ENCODE data around the gene CDON. TPM values are rescaled to one million over a fixed set of nuclear protein-coding genes. Genes with fewer than 3 reads are reported as not detected.

The CDON gene
- total RNA-seq, 3 donors from 2014 or later (not counting 1 experiment from before 2014, with no cell fraction given) = 0.25 to 0.38 TPM; not detected in 1

DNA sequence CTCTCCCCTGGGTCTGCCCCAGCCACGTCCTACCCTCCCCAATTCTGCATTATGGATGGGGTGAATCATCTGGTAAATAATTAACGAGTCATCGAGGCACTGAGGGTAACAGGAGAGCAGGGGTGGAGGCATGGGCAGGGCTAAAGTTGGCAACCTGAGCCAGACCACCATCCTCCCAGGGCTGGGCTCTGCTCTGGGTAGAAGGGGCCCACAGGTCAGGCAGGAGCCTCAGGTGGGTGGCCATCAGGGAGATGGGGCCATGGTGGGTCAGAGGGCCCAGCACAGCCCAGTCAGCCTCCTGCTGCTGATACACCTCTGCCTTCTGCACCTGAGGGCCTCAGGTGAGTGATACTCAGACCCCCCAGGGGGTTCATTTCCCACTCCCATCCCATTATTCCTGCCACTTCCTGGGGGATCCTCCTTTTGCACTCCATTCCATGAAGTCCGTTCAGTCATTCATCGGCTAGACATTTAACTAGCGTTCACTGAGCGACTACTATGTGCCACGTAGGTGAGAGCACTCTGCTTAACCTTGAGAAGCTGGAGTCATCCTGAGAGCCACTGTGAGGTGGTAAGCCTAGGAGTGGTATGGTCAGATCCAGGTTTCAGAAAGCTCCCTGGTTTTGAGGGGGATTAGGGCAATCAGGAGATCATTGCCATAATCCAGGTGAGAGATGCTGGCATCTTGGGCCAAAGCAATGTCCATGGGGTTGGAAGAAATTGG, 116.7 kb downstream of the CDON start, which contains the start of gene VSIG10L2:
Gene VSIG10L2, plus strand, starts transcription at position 248 of the 724 bp plus-strand sequence. Its CDS starts 12 bp downstream, at position 260.
- TF ChIP-seq, protein P1, sequence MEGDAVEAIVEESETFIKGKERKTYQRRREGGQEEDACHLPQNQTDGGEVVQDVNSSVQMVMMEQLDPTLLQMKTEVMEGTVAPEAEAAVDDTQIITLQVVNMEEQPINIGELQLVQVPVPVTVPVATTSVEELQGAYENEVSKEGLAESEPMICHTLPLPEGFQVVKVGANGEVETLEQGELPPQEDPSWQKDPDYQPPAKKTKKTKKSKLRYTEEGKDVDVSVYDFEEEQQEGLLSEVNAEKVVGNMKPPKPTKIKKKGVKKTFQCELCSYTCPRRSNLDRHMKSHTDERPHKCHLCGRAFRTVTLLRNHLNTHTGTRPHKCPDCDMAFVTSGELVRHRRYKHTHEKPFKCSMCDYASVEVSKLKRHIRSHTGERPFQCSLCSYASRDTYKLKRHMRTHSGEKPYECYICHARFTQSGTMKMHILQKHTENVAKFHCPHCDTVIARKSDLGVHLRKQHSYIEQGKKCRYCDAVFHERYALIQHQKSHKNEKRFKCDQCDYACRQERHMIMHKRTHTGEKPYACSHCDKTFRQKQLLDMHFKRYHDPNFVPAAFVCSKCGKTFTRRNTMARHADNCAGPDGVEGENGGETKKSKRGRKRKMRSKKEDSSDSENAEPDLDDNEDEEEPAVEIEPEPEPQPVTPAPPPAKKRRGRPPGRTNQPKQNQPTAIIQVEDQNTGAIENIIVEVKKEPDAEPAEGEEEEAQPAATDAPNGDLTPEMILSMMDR (IDR thresholded peaks at IDR 0.05) = no peak
- ATAC-seq = no peak
- Mint-ChIP-seq H3K36me3 (no peaks in the 10 kb centered on the region), H3K27ac (no peak within 1 kb of the TSS), H3K4me1 (peaks cover 5 to 6% of the 10 kb centered on the region in 2 donors), H3K27me3 (ENCODE audit: low read depth in 2 of 2) (peaks cover 9 to 10% of the 10 kb centered on the region in 2 donors), H3K4me3 (no peak within 1 kb of the TSS), H3K9me3 (no peaks in the 10 kb centered on the region)
- no peak for DNase-seq
- Histone ChIP-seq H3K4me1 (ENCODE audit: control insufficient read depth, insufficient read depth, low read length) (no peaks in the 10 kb centered on the region), H3K27ac (ENCODE audit: low read length) (no peak within 1 kb of the TSS), H3K36me3 (ENCODE audit: control insufficient read depth, insufficient read depth, low read length) (no peaks in the 10 kb centered on the region), H3K9me3 (ENCODE audit: control insufficient read depth, insufficient read depth, low read length) (no peaks in the 10 kb centered on the region), H3K27me3 (ENCODE audit: control insufficient read depth, insufficient read depth, low read length) (no peaks in the 10 kb centered on the region), H3K4me3 (ENCODE audit: low read length) (no peak within 1 kb of the TSS)
- WGBS (ENCODE audit: insufficient coverage) = 86% methylated on average over 7 of the region's 8 CpGs
- intact Hi-C loops (cut with micrococcal nuclease) = no loop called here

- Histone ChIP-seq H3K4me3 (ENCODE audit: low read length) (no peak overlapping the region), H3K36me3 (ENCODE audit: control insufficient read depth, insufficient read depth, low read length) (no peaks in the 10 kb centered on the region), H3K27me3 (ENCODE audit: control insufficient read depth, insufficient read depth, low read length) (no peaks in the 10 kb centered on the region), H3K9me3 (ENCODE audit: control insufficient read depth, insufficient read depth, low read length) (no peaks in the 10 kb centered on the region), H3K4me1 (ENCODE audit: control insufficient read depth, insufficient read depth, low read length) (no peaks in the 10 kb centered on the region), H3K27ac (ENCODE audit: low read length) (no peak overlapping the region)
- Mint-ChIP-seq H3K9me3 (no peaks in the 10 kb centered on the region), H3K36me3 (no peaks in the 10 kb centered on the region), H3K4me3 (no peak overlapping the region), H3K27me3 (ENCODE audit: low read depth in 2 of 2) (peaks cover 9 to 10% of the 10 kb centered on the region in 2 donors), H3K4me1 (peaks cover 5 to 6% of the 10 kb centered on the region in 2 donors), H3K27ac (no peak overlapping the region)
- intact Hi-C loops (cut with micrococcal nuclease) = no loop called here
- ATAC-seq (no peak), DNase-seq (no peak)
- 74% methylated on average over 10 of the region's 15 CpGs for WGBS (ENCODE audit: insufficient coverage)
- TF ChIP-seq, protein P1 (IDR thresholded peaks at IDR 0.05) = no peak
Observed at GRCh38 chr11:125945011-125945796, 117.5 kb downstream of the CDON start.

GRCh38 chr11:125944350-125945010, 118.2 kb downstream of the CDON start:
- Mint-ChIP-seq H3K27ac (no peak overlapping the region), H3K4me3 (no peak overlapping the region), H3K9me3 (no peaks in the 10 kb centered on the region), H3K36me3 (no peaks in the 10 kb centered on the region), H3K27me3 (ENCODE audit: low read depth in 2 of 2) (peaks cover 9 to 10% of the 10 kb centered on the region in 2 donors), H3K4me1 (peaks cover 5 to 6% of the 10 kb centered on the region in 2 donors)
- no peaks in the 10 kb centered on the region for H3K9me3 ChIP-seq (ENCODE audit: control insufficient read depth, insufficient read depth, low read length)
- H3K27ac ChIP-seq (ENCODE audit: low read length) = no peak overlapping the region
- H3K4me3 ChIP-seq (ENCODE audit: low read length) = no peak overlapping the region
- H3K36me3 ChIP-seq (ENCODE audit: control insufficient read depth, insufficient read depth, low read length) = no peaks in the 10 kb centered on the region
- no peak for ATAC-seq
- TF ChIP-seq, protein P1 (IDR thresholded peaks at IDR 0.05) = no peak
- no peaks in the 10 kb centered on the region for H3K4me1 ChIP-seq (ENCODE audit: control insufficient read depth, insufficient read depth, low read length)
- WGBS (ENCODE audit: insufficient coverage) = 74% methylated on average over 12 of the region's 13 CpGs
- intact Hi-C loops (cut with micrococcal nuclease) = no loop called here
- H3K27me3 ChIP-seq (ENCODE audit: control insufficient read depth, insufficient read depth, low read length) = no peaks in the 10 kb centered on the region
- no peak for DNase-seq

Data from natural killer cell (primary cell).